Measurements from ENCODE around the gene PCLAF. TPM values are rescaled to one million over a fixed set of nuclear protein-coding genes. Genes with fewer than 3 reads are reported as not detected.
"Not testable (repeated sequence)": the region's sequence is repeated elsewhere in the genome, so short reads cannot be mapped to it uniquely, and the experiment has no call there.

The PCLAF gene
- polyA plus RNA-seq, 6 donors from 2014 or later = 0.48 to 1.5 (median 0.74) TPM; not detected in 3

GRCh38 chr15:64387562-64388168 is 6.4 kb upstream of the PCLAF start, which contains the start of gene TRIP4:
Gene TRIP4, plus strand, starts transcription at chr15:64387836. Its CDS starts 28 bp downstream, at chr15:64387864.
- Mint-ChIP-seq H3K4me3 (peak within 1 kb of the TSS; percentile 92 to 100 (median 99)), H3K27ac (peak within 1 kb of the TSS; percentile 85 to 98 (median 95)), H3K4me1 (peaks cover 15 to 18% (median 17%) of the 10 kb centered on the region in 3 donors), H3K9me3 (no peaks in the 10 kb centered on the region), H3K27me3 (no peaks in the 10 kb centered on the region), H3K36me3 (no peaks in the 10 kb centered on the region)
- peak; percentile 98 for ATAC-seq (ENCODE audit: low read depth in 2 of 2)
- DNase-seq = peak; percentile 96

DNA sequence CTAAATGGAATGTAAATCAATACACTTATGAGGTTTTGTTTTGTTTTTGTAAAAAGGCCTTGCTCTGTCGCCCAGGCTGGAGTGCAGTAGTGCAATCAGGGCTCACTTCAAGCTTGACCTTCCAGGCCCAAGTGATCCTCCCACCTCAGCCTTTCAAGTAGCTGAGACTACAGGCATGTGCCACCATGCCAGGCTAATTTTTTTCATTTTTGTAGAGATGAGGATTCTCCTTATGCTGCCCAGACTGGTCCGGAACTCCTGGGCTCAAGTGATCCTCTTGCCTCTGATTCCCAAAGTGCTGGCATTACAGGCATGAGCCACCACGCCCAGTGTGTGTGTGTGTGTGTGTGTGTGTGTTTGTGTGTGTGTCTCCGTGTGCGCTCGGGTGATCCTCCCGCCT is 5.0 kb upstream of the PCLAF start:
- Mint-ChIP-seq H3K27me3 (no peaks in the 10 kb centered on the region), H3K27ac (peak overlapping the region in 1 of 6 donors; percentile 42), H3K4me3 (peak overlapping the region in 4 of 8 donors; percentile 61 to 95 (median 72)), H3K9me3 (no peaks in the 10 kb centered on the region), H3K4me1 (peaks cover 22 to 28% (median 27%) of the 10 kb centered on the region in 3 donors), H3K36me3 (no peaks in the 10 kb centered on the region)
- DNase-seq (no peak), ATAC-seq (ENCODE audit: low read depth in 2 of 2) (no peak)

DNA sequence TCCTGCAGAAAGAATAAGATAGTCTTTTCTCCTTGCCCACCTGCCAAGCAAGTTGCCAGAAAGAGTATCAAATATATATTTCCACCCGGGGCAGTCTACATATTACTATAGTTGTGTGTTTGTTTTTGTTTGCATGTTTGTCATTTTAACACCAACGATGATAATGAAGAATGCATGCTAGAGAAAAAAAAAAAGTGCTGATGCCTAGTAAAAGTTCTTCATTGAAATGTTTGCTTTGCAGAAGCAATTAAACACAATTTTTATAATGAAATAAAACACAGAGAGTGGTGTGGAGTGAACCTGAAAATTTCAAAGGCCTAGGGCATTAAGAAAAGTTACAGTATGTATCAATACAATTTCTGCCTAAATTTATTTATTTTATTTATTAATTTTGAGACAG is 2.5 kb upstream of the PCLAF start:
- no peak for DNase-seq
- peak overlapping the region in 1 of 6 donors; percentile 68 for H3K27ac Mint-ChIP-seq
- H3K4me3 Mint-ChIP-seq = peak overlapping the region in 1 of 8 donors; percentile 36
- H3K9me3 Mint-ChIP-seq = no peaks in the 10 kb centered on the region
- ATAC-seq (ENCODE audit: low read depth in 2 of 2) = no peak
- no peaks in the 10 kb centered on the region for H3K27me3 Mint-ChIP-seq
- peaks cover 18 to 29% (median 27%) of the 10 kb centered on the region in 3 donors for H3K4me1 Mint-ChIP-seq
- no peaks in the 10 kb centered on the region for H3K36me3 Mint-ChIP-seq

GRCh38 chr15:64380130-64380870 is 941 bp downstream of the PCLAF start:
- H3K27me3 Mint-ChIP-seq; H3K36me3 Mint-ChIP-seq; H3K9me3 Mint-ChIP-seq; DNase-seq; ATAC-seq (ENCODE audit: low read depth in 2 of 2): not testable (repeated sequence)
- Mint-ChIP-seq H3K4me3 (peak overlapping the region; percentile 83 to 100 (median 95)), H3K27ac (peak overlapping the region in 1 of 6 donors; percentile 58), H3K4me1 (peaks cover 9 to 18% (median 14%) of the 10 kb centered on the region in 3 donors)

GRCh38 chr15:64379216-64379960 is 1.9 kb downstream of the PCLAF start:
- ATAC-seq (ENCODE audit: low read depth in 2 of 2) (no peak), DNase-seq (no peak)
- no peaks in the 10 kb centered on the region for H3K9me3 Mint-ChIP-seq
- H3K27ac Mint-ChIP-seq = peak overlapping the region in 2 of 6 donors; percentile 19 to 52
- H3K27me3 Mint-ChIP-seq = no peaks in the 10 kb centered on the region
- H3K36me3 Mint-ChIP-seq = no peaks in the 10 kb centered on the region
- H3K4me1 Mint-ChIP-seq = peaks cover 9 to 18% (median 14%) of the 10 kb centered on the region in 3 donors
- peak overlapping the region in 7 of 8 donors; percentile 15 to 90 (median 73) for H3K4me3 Mint-ChIP-seq

DNA sequence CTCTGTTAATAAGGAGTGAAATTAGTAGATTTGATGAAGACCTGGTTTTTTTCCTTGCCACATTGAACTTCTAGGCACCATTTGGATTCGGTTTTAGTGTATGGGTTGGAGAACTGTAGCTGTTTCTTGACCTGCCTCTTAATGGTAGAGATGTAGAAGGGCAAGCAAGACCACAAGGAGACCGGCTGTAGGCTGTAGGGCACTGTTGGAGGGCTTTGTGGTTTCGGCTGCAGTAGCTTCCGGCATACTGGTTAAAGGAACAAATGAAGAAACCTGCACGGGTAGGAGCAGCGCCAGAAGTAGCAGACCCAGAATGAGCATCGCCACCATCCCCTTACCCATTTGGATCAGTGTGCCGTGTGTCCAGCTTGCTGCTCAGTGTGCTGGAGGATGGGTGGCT is 7.9 kb downstream of the PCLAF start:
- H3K4me3 Mint-ChIP-seq = peak overlapping the region in 1 of 8 donors; percentile 24
- DNase-seq = no peak
- no peaks in the 10 kb centered on the region for H3K9me3 Mint-ChIP-seq
- ATAC-seq (ENCODE audit: low read depth in 2 of 2) = no peak
- H3K4me1 Mint-ChIP-seq = peaks cover 0 to 4% (median 0%) of the 10 kb centered on the region in 3 donors
- H3K27me3 Mint-ChIP-seq = no peaks in the 10 kb centered on the region
- H3K36me3 Mint-ChIP-seq = no peaks in the 10 kb centered on the region
- peak overlapping the region in 1 of 6 donors; percentile 36 for H3K27ac Mint-ChIP-seq

- not testable (repeated sequence) for H3K27ac Mint-ChIP-seq; H3K36me3 Mint-ChIP-seq; H3K27me3 Mint-ChIP-seq; H3K9me3 Mint-ChIP-seq; H3K4me3 Mint-ChIP-seq; DNase-seq; ATAC-seq (ENCODE audit: low read depth in 2 of 2)
- peaks cover 2 to 17% (median 13%) of the 10 kb centered on the region in 3 donors for H3K4me1 Mint-ChIP-seq
These were observed 9.9 kb downstream of the PCLAF start for GRCh38 chr15:64371383-64371782.

GRCh38 chr15:64369078-64369607 is 12.1 kb downstream of the PCLAF start:
- H3K9me3 Mint-ChIP-seq = no peaks in the 10 kb centered on the region
- peak overlapping the region in 1 of 8 donors; percentile 8 for H3K4me3 Mint-ChIP-seq
- no peaks in the 10 kb centered on the region for H3K27me3 Mint-ChIP-seq
- no peak for DNase-seq
- peak overlapping the region in 1 of 6 donors; percentile 38 for H3K27ac Mint-ChIP-seq
- no peaks in the 10 kb centered on the region for H3K36me3 Mint-ChIP-seq
- no peak for ATAC-seq (ENCODE audit: low read depth in 2 of 2)
- peaks cover 2 to 17% (median 13%) of the 10 kb centered on the region in 3 donors for H3K4me1 Mint-ChIP-seq

GRCh38 chr15:64361259-64361658 is 20.0 kb downstream of the PCLAF start:
- H3K4me1 Mint-ChIP-seq = peaks cover 3 to 6% (median 5%) of the 10 kb centered on the region in 3 donors
- H3K9me3 Mint-ChIP-seq = no peaks in the 10 kb centered on the region
- no peaks in the 10 kb centered on the region for H3K27me3 Mint-ChIP-seq
- no peaks in the 10 kb centered on the region for H3K36me3 Mint-ChIP-seq
- H3K4me3 Mint-ChIP-seq = no peak overlapping the region
- DNase-seq (no peak), ATAC-seq (ENCODE audit: low read depth in 2 of 2) (no peak)
- H3K27ac Mint-ChIP-seq = no peak overlapping the region

DNA sequence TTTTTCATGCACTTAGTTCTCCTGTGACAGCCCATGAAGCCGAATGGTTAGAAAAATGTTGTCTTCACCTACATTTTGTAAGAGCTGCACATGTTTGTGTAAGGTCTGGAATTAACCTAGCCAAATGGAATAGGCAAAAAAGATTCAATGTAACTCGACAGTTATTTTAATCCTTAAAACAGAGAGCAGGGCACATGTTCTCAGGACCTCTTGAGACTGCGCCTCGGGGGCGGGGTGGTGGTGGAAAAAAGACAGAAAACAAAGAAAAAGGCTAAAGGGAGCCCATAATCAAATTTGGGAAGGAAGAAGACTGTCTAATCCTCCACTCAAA is 24.6 kb downstream of the PCLAF start:
- peak overlapping the region; percentile 85 to 98 (median 96) for H3K4me3 Mint-ChIP-seq
- no peak for ATAC-seq (ENCODE audit: low read depth in 2 of 2)
- H3K9me3 Mint-ChIP-seq = no peaks in the 10 kb centered on the region
- H3K27ac Mint-ChIP-seq = peak overlapping the region; percentile 79 to 98 (median 94)
- H3K36me3 Mint-ChIP-seq = no peaks in the 10 kb centered on the region
- DNase-seq = no peak
- no peaks in the 10 kb centered on the region for H3K27me3 Mint-ChIP-seq
- H3K4me1 Mint-ChIP-seq = peaks cover 16 to 21% (median 20%) of the 10 kb centered on the region in 3 donors

GRCh38 chr15:64355944-64356709 is 25.1 kb downstream of the PCLAF start, which contains the start of gene CSNK1G1:
Gene CSNK1G1, minus strand, starts transcription at chr15:64356173. Its CDS starts 55,674 bp downstream, at chr15:64300499.
- ATAC-seq (ENCODE audit: low read depth in 2 of 2) (peak; percentile 99), DNase-seq (peak; percentile 90)
- Mint-ChIP-seq H3K9me3 (no peaks in the 10 kb centered on the region), H3K36me3 (no peaks in the 10 kb centered on the region), H3K27me3 (no peaks in the 10 kb centered on the region), H3K4me3 (peak within 1 kb of the TSS; percentile 85 to 98 (median 96)), H3K4me1 (peaks cover 16 to 21% (median 20%) of the 10 kb centered on the region in 3 donors), H3K27ac (peak within 1 kb of the TSS; percentile 85 to 98 (median 96))

- no peaks in the 10 kb centered on the region for H3K9me3 Mint-ChIP-seq
- peak overlapping the region; percentile 85 to 98 (median 96) for H3K4me3 Mint-ChIP-seq
- H3K27ac Mint-ChIP-seq = peak overlapping the region; percentile 85 to 97 (median 94)
- H3K27me3 Mint-ChIP-seq = no peaks in the 10 kb centered on the region
- H3K36me3 Mint-ChIP-seq = no peaks in the 10 kb centered on the region
- ATAC-seq (ENCODE audit: low read depth in 2 of 2) (peak; percentile 13 to 17), DNase-seq (peak; percentile 4)
- peaks cover 16 to 21% (median 20%) of the 10 kb centered on the region in 3 donors for H3K4me1 Mint-ChIP-seq
These were observed 25.8 kb downstream of the PCLAF start for GRCh38 chr15:64355348-64355943.
